Stimulated activated CD8-positive, alpha-beta memory T cell treated with anti-CD3 and anti-CD28 coated beads, Interleukin-15, amount 100 ng/mL, for 1 hour (primary cell): ENCODE results near the gene CREB5.
"Not testable (repeated sequence)": the region's sequence is repeated elsewhere in the genome, so short reads cannot be mapped to it uniquely, and the experiment has no call there.

ENCODE experiments used
- DNase-seq: peaks from one replicate; pipeline ENCODE4 v3.0.0-alpha.2; 2020; ENCODE audit warnings: low read depth

Gene CREB5

DNA sequence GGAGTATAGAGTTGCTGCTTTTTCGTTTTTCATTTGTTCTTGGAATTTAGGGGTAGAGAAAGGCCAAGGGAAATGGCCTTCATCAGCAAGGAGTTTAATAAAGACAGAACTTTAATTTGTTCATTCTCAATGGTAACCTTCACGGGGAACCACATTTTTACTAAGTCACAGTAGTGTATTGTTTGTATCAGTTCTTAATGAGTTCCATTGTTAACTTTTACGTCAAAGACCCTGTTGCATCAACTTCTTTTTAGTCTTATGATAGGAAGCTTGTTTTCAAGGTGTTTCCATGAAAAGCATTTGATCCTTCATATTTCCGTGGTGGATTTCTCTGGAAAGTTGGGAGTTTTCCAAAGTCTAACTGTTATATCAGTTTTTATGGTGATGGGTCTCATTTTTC is 169.9 kb downstream of the CREB5 start:
- DNase-seq: no peak

DNA sequence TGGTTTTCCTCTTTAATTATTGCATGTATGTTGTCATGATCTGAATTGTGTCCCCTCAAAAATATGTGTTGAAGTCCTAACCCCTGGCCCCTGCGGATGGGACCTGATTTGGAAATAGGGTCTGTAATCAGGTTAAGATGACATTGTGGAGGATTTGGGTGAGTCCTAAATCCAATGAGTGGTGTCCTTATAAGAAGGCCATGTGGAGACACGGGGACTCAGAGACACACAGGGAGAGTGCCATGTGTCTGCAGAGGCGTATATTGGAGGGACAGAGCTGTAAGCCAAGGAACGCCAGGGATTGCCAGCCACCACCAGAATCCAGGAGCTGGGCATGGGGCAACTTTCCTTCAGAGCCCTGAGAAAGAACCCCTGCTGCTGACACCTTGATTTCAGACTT is 171.9 kb downstream of the CREB5 start:
- no peak for DNase-seq

DNA sequence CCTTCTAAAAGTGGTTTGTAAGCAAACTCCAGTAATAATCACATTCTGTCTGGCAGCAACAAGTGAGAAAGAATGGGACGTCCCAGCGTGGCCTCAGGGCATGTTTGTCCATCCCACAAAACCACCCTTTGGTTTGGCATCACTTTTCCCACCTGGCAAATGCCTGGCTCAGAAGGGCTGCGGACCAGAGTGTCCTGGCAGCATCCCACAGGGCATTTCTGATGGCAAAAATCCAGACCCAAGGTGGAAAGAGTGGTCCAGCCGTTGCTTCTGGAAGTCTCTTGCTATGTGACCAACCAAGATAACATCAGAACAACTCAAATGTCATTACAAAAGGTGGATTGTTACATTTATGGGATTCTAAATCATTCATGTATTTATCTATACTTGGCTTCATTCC is 174.4 kb downstream of the CREB5 start:
- DNase-seq: no peak

DNA sequence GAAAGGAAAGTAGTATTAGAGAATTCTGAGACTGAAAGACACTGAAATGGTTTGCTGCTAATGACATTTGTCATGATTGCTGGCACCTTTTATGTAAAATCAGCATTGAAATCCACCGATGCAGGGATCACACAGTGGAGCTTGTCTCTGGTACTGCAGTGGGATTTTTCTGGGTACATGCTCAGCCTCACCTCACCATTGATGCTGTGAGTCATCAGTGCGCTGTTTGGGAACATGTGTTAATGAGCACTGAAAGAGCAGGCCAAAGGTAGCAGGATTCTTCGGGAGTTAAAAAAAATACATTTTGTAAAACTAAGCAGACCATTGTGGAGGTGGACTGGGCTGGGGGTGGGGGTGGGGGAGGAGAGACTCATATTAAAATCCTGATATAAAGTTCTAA is 174.9 kb downstream of the CREB5 start:
- no peak for DNase-seq

- DNase-seq: no peak
Measured at GRCh38 chr7:28588602-28589001, 176.3 kb downstream of the CREB5 start.

DNA sequence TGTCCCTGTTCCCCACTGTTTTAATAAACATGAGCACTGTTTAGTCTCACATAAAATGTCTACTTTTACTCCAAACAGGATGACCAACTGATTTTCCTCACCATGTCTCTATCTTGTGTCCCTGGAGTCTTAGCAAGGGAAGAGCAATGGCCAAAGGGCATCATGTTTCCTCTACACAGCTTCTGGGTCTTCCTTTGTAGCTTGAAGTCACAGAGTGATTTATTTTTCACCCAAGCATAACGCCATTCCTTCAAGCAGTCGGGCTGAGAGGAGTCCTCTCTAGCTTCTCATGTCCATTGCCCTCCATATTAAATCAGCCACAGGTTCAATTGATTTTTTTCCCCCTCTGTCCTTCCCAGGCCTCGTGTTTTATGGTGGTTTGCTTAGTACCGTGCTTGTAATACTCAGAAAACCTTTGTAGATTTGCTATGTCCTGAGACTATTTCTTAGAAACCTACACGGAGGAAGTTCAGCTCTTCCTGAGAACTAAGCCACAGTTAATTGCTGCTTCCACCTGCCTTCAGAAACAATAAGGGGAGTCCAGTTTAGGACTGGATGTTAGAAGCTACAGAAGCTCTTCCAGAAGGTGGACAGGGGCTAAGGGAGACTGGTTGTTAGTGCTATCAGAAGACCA is 178.8 kb downstream of the CREB5 start:
- no peak for DNase-seq

DNA sequence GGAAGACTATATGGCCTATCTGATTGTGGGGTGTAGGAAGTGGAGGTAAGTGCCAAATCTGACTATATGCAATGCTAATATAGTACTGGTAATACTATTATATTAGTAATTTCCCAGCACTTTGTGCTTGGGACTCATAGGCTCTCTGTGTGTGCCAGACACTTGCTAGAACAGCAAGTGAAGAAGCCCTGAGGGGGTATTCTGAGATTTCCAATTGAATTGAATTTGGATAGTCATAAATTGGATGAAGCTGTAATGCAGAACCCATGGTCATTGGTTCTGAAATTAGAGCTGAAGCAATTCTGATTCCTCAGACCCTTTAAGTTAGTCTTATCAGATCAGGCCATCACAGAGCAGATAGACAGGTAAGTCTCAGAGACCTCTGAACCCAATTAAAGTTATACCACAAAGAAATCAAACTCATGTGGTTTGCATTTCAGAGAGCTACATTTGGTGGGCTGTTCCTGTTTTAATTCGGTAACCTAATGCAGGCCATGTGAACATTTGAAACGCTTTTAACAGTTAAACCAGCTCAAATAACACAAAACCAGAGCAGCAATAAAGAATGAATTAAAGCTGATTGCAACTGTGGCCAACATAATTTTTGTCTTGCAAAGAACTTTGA is 179.5 kb downstream of the CREB5 start:
- no peak for DNase-seq

- no peak for DNase-seq
Measured at GRCh38 chr7:28592861-28593260, 180.5 kb downstream of the CREB5 start.

DNA sequence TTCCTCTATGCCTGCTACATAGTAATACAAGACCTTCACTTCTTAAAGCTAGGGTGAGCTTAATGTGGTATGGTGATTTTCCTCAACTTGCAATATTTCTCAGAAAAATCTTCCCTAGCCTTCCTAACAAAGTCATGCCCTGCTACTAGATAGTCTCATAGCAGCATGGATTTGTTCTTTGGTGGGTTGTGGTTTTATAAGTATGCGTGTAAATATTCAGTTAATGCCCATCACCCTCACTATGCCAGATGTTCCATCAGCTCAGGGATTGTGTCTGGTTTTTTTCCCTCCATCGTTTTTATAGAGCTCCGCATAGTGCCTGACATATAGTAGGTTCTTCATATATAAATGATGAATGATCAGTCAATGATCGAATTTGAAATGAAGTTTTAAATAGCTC is 182.8 kb downstream of the CREB5 start:
- DNase-seq: no peak

- DNase-seq: no peak
Measured at GRCh38 chr7:28595801-28596200, 183.5 kb downstream of the CREB5 start.

DNA sequence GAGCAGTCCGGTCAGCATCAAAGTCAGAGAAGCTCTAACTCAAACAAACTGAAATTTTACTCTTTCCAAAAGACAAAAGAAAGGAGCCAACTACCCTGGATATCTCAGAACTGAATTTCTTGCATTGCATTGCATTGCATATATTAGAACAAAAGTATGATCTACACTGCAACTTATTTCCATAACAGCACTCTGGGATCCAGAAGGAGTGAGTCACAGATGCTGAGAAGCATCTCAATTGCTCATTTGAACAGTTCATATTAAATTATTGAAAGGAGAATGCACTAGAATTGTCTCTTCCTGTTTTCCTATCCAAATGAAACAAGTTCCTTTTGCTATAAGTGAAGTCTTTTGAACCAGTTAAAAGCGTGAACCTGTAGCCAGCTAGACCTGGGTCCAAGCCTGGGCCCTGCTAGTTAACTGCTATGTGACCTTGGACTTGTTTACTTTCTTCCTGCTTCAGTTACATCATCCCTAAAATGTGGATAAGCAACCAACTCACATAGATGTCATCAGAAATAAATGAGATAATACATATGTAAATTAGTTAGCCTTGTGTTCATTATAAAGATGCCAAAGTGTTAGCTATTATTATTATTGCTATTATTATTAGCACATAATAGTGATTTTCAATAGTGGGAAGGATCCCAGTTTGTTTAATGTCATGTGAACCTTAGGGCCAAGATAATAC is 184.1 kb downstream of the CREB5 start:
- DNase-seq: no peak

DNA sequence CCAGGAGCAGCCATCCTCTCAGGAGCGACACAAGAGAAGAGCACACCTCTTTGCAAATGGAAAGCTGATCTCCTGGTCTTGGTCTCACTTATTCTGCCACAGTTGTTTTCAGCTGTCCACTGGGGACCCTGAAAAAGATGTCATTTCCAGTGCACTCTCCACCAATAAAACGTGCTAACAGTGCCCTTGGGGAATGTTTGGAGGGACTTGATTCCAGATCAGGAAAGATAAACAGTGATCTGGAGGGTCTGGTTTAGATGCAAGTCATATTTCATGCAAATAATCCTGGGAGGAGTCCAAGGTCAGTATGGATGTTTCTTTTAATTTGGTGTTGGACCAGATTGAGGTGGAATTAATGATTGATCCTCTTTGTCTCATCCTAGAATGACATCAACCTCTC is 185.0 kb downstream of the CREB5 start:
- DNase-seq: no peak

- DNase-seq: not testable (repeated sequence)
Measured at GRCh38 chr7:28598037-28598436, 185.7 kb downstream of the CREB5 start.

GRCh38 chr7:28598586-28598985 is 186.3 kb downstream of the CREB5 start:
- DNase-seq: no peak

GRCh38 chr7:28599411-28599810 is 187.1 kb downstream of the CREB5 start:
- no peak for DNase-seq

- DNase-seq: no peak
Measured at GRCh38 chr7:28602282-28602681, 190.0 kb downstream of the CREB5 start.

- no peak for DNase-seq
Measured at GRCh38 chr7:28605427-28606085, 193.2 kb downstream of the CREB5 start.

GRCh38 chr7:28606421-28606820 is 194.1 kb downstream of the CREB5 start:
- no peak for DNase-seq

DNA sequence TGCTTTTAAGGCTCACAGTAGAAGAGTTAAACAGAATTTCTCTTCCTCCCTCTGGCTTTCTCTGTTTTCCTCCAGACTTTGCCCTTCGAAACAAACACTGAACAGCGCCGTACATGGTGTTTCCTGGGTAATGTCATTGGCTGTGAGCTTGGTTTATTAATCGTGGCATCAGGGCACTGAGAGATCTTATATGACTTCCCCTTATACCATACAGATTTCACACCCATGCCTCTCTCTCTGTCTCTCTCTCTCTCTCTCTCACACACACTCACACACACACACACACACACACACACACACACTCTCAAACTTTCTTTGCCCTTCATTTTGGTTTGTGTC is 195.5 kb downstream of the CREB5 start:
- no peak for DNase-seq

DNA sequence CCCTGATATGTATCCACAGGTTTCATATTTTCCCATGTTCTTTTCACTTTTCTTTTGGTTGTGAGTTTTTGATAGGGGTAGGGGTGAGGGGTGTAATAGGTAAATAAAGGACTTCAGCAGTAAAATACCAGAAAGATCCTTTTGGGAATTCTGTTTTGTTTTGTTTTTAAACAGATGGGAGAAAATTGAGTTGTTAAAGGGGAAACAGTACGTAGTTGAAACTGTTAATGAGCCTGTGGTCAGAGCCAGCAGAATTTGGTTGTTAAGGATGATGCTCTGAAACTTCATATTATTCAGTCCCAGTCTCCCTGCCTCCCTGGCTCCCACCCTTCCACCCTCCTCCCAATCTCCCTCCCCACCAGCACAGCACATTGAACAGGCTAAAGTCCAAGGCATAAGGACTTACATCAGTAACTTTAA is 195.9 kb downstream of the CREB5 start:
- DNase-seq: no peak

DNA sequence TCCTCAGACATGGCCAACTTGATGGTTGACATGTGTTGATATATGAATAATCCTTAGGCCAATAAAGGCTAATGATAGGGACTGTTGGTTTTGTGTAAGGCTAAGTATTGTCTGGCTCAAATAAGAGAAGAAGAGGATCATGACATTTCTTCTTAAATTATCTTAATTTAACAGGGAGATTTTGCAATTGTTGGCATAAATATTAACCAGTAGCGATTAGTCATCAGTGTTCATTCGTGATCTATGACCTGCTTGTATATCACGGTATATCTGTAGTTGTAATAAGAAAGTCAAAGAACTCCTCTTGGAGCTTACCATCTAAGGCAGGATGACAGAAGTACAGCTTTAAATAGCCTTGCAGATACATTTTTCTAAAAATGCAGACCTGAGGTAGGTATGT is 196.4 kb downstream of the CREB5 start:
- no peak for DNase-seq

DNA sequence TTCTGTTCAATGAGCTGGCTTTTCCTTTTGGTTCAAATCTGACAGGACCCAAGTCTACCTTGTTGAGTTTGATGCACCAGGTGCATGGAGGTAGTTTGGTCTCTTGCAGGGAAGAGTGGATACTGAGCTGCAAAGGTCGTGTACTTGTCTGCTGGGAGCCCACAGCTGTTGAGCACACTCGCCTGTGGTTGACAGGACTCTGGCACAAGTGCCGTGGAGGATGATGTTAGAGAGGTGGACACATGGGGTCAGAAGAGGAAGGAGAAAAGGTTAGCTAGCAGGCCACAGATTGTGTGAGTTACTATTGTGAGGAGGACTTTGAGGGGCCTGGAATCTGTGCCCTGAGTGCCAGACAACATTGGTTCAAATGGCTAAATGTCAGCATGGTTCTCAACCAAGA is 197.3 kb downstream of the CREB5 start:
- no peak for DNase-seq

- not testable (repeated sequence) for DNase-seq
Measured at GRCh38 chr7:28611399-28611897, 199.1 kb downstream of the CREB5 start.
